SIG-M5 treated with dmso at 0.1 percent for 504 hours (cell line): ENCODE measurements around the gene CMSS1.

Experiments
- DNase-seq: peaks from one replicate; lab custom pipeline; 2025; ENCODE audit not compliant: unreplicated experiment; lab: John Stamatoyannopoulos, UW

Gene CMSS1

GRCh38 chr3:99899603-99900002, 81.9 kb downstream of the CMSS1 start:
- no peak for DNase-seq

GRCh38 chr3:99900248-99900647, 82.6 kb downstream of the CMSS1 start:
- no peak for DNase-seq

- peak; percentile 39 for DNase-seq
Observed at GRCh38 chr3:99901200-99901926, 83.7 kb downstream of the CMSS1 start.

GRCh38 chr3:99902091-99902490, 84.4 kb downstream of the CMSS1 start:
- DNase-seq = no peak

- no peak for DNase-seq
Observed at GRCh38 chr3:99903869-99904268, 86.2 kb downstream of the CMSS1 start.

GRCh38 chr3:99907959-99908544, 90.4 kb downstream of the CMSS1 start:
- DNase-seq = no peak

- peak; percentile 29 for DNase-seq
Observed at GRCh38 chr3:99909714-99910495, 92.2 kb downstream of the CMSS1 start.

GRCh38 chr3:99910752-99911290, 93.2 kb downstream of the CMSS1 start:
- no peak for DNase-seq

GRCh38 chr3:99911433-99911832, 93.8 kb downstream of the CMSS1 start:
- DNase-seq = no peak

- no peak for DNase-seq
Observed at GRCh38 chr3:99915906-99916432, 98.3 kb downstream of the CMSS1 start.

- DNase-seq = no peak
Observed at GRCh38 chr3:99918715-99919114, 101.1 kb downstream of the CMSS1 start.

GRCh38 chr3:99919694-99920093, 102.0 kb downstream of the CMSS1 start:
- DNase-seq = no peak

- DNase-seq = peak; percentile 18
Observed at GRCh38 chr3:99920481-99921376, 103.1 kb downstream of the CMSS1 start.

- DNase-seq = no peak
Observed at GRCh38 chr3:99921377-99921695, 103.7 kb downstream of the CMSS1 start.

GRCh38 chr3:99921986-99922385, 104.3 kb downstream of the CMSS1 start:
- DNase-seq = no peak

GRCh38 chr3:99923873-99924272, 106.2 kb downstream of the CMSS1 start:
- no peak for DNase-seq

GRCh38 chr3:99925584-99926230, 108.0 kb downstream of the CMSS1 start:
- peak; percentile 16 for DNase-seq

- DNase-seq = no peak
Observed at GRCh38 chr3:99927671-99928457, 110.2 kb downstream of the CMSS1 start.
